NCI-H510A treated with DMSO at 0.1 percent for 48 hours (cell line): ENCODE measurements around the gene CACNA1C.
A peak's percentile ranks its signal among the peaks of the same experiment; 100 is the strongest.

Source experiments
- DNase-seq: peaks from one replicate; lab custom pipeline; 2025; lab: John Stamatoyannopoulos, UW

The CACNA1C gene

DNA sequence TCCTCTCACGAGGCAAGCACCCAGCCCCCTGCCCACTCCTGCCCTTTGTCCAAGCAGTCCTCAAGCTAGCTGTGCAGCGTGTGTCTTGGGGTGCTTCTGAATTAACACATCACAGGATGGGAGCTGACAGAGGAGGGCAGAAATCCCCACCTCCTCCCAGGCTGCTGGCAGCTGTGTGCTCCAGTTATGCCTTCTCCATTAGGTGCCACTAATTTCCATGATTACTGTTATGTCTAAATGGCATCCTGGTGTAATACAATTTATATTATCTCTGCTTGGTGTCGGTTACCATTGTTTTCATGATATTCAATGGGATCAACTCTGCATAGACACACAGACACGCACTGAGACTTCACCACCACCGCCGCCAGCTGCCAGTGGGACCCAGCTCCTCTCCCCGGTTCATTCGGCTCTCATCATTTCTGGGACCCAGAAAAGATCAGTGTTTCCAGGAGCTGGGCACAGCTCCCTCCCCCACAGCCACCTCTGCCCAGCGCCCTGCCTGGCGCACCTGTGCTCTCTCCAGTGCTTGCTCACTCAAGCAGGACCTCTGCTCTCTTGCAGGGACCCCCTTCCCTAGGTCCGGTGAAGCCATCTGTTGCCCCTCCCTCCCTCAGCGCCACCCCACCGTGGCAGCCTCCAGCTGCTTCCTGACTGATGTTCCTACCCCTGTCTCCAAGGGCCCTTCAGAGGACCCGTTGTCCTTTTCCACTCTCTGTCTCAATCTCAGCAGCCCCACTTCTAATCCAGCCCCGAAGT, 574.5 kb downstream of the CACNA1C start:
- peak; percentile 13 for DNase-seq

DNA sequence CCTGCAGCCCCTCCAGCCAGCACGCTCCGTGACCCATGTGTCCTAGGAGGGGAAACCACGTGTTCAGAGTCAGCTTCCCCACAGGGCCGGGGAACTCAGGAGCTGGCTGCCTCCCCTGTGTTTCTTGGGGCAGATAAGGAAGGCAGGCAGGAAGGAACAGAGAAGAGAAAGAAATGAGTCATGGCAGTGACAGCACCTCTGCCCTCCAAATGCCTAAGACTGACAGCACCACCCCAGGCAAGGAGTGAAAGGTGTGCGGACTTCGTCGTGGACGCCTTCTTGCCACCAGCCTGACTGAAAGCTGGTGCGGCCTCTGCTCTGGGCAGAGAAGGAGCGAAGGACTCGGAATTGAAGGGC, 575.0 kb downstream of the CACNA1C start:
- no peak for DNase-seq

DNA sequence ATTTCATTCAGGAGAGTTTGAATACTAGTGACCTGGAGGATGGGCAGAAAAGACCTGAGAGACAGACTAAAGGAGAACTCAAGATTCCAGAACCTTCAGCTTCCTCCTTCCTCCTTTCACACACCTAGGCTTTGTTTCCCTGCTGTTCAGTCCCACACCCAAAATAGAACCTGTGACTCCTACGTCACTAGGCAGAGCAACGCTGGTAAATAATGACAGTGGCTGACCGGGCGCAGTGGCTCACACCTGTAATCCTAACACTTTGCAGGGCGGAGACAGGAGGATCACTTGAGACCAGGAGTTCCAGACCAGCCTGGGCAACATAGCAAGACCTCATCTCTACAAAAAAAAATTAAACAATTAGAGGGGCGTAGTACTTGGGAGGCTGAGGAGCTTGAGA, 575.6 kb downstream of the CACNA1C start:
- DNase-seq = no peak

DNA sequence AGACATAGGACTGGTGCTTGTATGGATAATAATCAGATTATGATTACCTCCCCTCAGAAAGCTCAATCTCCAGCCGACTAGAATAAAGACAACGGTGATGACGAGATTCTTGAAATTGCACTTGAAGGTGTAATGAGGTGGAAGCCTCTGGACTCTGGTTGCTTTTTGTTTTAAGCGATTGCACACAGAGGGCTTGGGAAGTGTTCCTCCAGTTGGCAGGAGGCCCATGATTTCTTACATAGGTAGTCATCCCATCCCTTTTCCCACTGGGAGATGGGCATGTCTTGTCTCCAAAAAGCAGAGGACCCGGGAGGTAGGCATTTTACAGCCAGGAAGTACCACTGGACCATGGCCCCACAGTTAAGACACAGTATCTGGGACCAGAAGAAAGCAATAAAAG, 576.3 kb downstream of the CACNA1C start:
- DNase-seq = no peak

DNA sequence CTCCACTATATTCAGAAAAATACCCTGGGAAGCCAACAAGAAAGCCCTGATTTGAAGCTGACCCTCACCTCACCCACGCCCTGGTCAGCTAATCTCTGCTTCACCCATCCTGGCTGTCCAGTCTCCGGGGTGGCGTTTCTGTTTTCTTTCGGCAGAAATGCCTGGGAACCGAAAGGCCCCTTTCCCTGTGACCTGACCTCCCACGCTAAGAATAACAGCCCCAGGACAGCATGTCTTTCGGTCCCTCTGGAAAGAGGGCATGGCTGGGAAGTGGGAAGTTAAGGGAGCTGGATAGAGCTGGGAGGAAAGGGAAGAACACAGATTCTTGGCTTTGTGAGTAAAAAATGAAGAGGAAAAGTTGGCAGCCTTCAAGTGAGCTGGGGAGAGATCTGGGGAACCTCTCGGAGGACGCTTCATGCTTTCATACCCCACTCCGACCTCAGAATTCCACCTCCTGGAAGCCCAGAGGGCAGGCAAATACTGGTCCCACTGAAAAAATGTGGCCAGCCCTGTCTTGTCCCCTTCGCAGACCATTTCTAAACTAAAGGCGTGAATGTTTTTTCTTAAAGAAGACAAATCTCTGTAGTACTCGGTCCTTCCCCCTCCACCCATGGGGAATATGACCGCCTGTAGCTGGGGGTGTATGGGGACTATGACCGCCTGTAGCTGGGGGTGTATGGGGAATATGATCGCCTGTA, 579.0 kb downstream of the CACNA1C start:
- no peak for DNase-seq

DNA sequence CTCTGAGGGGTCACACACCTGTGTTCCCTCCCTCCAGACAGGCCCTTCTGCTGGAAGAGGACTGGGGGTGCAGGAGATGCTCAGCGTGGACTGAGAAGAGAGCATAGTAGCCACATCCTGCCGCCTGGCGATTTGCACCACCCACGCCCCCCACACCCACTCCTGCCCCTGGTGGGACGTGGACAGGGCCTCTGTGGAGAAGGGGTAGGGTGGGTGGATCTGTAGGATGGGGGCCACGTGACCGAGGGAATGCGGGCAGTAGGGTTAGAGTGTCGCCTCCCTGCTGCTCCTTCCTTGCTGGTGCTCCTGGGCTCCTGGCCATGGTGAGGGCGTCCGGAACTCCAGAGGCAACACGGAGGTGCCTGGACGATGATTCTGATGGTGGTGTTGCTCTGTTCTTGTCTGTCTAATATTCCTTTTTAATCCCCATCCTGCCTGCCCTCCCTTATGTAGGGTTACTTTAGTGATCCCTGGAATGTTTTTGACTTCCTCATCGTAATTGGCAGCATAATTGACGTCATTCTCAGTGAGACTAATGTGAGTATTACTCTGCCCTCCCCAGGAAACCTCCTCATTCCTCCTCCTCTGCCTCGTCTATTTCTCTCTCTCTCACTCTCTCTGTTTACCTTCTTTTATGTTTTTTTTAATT, 580.5 kb downstream of the CACNA1C start:
- DNase-seq = no peak

DNA sequence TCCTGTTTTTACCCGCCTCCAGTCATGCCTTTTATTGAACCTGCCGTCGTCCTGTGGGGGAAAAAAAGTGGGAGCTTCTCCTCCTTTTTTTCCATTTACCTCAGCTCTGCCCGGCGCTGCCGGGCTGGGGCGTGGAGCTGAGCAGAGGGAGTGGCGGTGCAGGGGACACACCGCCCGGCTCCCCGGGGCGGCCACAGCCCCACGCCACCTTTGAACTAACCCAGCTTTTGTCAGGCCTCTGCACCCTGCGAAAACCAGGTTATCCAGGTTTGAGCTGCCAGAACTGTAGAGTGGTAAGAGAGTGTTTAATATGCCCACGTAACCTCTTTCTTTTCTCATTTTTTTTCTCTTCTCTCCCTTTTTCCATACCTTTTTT, 581.0 kb downstream of the CACNA1C start:
- no peak for DNase-seq

DNA sequence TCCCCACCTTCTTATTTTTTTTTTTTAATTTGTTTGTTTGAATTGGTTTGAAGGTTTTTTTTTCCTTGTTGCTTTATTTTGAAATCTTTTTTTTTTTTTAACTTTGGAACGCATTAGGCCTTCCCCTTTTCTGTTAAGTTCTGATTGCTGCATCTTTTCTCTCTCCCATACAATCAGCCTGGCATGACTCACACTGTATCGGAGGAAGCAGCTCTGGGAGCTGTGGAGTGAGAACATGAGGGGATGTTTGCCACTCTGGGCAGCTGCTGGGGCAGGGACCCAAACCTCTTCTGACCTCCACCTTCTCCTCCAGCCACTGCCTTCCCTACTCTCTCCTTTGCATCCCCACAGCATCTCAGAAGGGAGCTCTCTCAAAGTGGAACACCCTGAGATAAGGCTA, 581.7 kb downstream of the CACNA1C start:
- DNase-seq = no peak

DNA sequence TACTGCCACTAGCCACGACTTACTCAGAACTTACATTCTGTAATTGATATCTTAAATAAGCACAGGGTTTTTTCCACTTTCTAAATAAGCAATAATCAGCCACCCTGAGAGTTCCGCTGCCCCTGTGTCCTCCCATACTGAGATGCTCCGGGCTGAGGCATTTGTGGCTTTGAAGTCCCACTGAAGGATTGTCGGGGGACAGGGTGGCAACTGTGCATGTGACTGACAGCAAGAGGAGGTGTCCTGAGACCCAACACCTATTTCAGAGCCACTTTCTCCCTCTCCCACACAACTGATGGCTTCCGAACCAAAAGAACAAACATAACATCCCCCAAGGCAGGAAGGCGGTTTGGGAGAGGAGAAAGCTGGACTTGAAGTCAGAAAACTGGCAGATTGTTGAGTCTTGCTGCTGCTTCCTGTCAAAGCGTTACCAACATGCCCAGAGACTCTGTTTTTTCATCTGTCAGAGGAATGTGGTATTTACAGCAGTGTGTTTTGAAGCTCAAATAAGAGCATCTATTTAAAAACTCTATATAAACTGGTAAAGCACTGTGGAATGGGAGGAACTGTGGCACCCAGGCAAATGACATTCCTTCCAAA, 584.1 kb downstream of the CACNA1C start:
- DNase-seq = no peak

DNA sequence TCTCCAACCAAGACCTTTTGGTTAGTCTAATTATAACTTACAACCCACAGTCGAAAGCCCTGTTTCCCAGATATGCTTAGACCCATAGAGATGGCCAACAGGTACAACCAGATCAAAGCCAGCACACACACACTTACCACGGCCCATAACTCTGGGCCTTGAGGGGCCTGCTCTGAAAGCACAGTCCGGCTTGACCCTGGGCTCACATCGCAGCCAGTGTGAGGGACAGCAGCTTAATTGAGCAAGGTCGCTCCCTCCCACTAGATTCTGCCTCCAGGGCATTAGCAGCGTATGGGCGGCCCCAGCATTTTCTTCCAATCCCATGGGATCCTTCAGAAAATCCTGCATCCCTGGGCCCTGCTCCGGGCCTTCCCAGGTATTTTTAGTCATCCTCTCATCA, 584.6 kb downstream of the CACNA1C start:
- DNase-seq = no peak

DNA sequence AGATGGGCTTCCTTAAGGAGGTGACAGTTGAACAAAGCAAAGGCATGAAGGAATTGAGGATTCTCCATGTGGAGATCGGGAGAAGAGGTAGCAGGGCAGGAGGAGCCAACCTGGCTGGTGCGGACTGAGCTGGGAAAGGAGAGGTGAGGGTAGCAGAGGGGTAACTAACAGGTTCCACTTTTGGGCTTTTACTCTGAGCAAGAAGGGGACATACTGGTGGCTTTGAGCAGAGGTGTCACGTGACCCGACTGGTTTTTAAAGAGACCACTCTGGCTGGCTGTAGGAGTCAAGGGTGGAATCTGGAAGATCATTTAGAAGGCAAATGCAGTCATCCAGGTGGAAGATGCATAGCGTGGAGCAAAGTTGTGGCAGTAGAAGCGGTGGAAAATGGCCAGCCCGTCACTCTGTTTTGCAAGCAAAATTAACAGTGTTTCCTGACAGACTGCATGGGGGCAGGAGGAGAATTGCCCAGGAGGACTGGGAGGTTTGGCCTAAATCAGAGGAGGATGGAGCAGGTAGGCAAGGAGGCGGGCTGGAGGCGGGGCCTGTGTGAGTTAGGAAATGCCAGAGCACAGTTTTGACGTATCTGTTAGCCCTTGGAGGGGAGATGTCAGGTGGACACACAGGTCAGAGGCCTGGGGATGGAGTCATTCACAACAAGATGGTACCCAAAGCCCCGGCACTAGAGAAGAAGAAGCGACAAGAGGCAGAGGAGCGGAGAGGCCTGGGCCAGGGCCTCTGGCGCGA, 585.7 kb downstream of the CACNA1C start:
- no peak for DNase-seq

DNA sequence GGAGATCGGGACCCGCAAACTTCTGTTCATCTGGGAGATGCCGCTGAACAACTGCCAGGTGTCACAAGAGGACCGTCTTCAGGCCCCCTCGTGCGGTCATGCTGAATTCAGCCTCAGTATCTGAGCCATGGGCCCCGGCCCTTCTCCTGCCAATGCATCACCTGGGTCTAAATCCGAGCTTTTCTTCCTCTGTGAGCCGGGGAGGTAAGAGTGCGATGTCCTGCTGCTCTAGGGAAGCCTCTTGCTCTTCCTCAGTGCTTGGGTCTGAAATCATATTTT, 586.2 kb downstream of the CACNA1C start:
- DNase-seq = no peak

DNA sequence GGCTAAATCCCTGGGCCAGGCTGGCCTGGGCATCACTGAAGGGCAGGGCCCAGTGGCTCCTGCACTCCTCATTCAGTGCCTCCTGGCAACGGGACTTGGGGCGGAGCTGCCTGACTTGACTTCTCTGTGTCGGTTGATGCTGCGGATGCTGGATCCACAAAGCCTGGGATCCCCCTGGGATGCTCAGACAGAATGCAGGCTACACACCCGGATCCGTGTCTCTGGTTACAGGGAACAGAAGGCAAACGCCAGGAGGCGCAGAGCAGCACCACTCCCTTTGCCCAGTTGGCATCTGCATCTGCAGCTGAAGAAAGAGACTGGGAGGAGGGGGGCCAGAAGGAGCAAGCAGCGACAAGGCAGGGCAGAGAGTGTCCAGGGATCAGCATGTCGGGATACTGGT, 587.5 kb downstream of the CACNA1C start:
- no peak for DNase-seq

DNA sequence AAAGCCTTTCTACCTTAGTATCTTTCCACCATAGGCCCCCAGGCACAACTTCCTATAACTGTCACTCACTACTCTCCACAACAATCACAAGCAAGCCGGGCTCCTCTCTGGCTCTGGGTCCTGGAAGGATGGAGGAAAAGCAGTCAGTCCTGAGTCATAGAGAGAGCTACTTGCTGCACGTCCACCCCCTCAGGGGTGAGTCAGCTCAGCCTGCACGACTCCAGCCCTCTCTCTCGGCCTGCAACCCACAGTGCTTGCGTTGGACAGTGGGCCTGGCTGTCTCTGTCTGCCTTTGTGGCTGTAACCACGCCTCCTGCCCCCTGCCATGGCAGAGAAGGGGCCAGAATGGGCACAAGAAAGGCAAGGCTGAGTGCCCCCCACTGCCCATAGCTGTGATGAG, 587.9 kb downstream of the CACNA1C start:
- DNase-seq = no peak

DNA sequence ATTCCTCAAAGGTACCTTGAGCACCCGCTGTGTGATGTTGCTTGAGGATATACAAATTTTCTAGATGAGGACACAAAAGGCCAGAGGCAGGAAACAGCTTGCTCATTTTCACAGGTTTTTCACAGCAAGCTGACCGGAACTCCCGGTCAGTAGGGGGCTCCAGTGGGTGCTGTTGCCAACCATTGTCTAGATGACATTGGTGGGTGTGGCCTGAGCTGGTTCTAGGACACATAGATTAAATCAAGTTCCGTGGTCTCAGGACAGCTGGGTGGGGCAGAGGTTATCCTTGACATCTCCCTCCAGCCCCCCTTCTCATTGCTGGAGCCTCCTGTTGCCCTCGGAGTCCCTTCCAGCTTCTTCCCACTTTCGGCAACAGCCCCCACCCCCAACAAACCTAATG, 588.4 kb downstream of the CACNA1C start:
- no peak for DNase-seq

DNA sequence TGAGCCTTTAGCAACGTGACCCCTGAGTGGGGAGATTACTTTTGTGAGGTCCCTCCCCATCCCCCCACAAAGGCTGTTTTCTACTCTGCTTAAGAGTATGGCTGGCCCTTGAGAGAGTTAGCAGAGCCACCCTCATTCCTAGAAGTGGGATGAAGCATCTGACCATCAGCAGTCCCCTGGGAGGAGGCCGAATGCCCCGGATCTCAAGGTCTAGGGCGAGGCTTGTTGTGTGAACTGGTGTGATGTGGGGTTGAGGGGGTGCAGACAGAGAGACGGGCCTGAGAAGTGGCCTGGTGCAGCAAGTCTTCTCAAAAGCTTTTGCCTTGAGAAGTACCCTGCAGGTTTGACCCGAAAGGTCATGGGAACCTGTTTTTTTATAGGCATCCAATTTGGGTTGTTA, 589.0 kb downstream of the CACNA1C start:
- DNase-seq = no peak

DNA sequence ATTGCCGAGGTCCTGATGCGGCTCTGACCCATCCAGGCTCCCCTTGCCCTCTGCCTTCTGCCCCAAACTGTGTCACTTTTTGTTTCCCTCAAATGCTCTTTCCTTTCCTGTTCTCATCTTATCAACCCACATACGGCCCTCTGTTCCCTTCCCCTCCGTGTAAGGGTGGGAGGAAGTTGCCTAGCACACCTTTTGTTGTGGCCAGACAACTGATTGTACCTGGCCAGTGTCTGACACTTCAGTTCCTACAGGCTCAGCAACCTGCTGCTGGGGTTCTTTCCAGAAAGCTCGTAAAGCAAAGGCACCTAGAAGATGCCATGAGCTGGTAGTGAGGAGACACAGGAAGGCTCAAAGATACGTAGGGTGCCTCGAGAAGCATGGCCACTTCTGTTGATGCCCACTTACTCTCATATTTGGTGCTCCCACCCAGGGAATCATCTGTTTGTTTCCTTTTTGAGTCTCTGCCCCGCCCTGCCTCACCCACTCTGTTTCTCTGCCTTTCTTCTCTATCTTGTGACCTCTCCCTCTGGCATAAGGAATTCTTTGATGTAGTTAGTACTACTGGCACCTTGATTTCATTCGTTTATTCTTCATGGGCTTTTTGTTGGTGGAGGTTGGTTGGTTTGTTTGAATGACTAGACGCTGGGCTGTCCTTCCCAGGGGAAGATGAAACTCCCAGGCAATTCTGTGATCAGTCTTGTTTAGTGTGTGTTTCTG, 589.5 kb downstream of the CACNA1C start:
- no peak for DNase-seq

DNA sequence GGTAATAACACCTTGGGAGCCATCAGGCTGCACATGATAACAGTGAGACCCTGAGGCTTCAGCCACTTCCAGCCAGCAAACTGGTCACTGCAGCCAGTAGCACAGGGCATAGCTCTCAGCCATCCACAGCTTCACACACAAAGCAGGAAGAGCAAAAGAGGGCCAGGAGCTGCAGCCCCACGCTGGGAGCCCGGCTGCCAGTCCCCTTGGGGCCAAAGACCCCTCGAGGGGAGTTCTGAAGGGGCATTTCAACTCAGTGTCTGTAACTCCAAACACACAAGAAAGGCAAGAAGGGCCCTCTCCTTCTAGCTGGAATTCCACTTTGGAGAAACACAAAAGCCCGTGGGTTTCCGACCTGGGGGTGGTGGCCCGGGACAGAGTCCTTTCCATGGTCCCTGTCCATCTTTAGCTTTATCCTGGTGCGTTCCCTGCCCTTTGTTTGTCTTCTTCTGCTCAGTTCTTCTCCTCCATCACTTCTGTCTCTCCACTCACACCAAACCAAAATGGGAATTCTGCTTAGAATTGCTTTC, 590.2 kb downstream of the CACNA1C start:
- DNase-seq = no peak

DNA sequence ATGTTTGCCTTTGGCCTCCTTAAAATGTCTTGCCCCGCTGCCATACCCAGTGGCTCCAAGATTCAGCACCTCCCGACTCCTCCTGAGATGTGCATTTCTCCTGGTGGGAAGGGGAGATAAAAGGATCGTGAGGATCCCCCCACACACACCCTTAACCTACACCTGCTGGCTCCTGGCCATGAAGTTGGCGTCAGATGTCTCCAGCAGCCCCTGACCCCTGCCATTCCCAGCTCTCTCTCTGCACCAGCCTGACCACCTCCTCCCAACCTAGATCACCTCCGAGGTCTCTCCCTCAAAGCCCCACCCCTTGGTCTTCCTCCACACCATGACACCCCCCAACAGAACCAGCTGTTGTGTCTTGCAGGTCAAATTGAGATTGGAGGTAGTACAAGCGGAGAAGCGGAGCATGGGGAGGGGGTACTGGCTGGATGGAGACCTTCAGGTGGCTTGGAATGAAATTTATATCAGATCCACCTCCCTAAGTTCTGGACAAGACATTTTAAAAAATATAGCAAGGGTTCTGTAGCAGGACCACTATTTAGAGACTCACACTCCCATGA, 590.9 kb downstream of the CACNA1C start:
- DNase-seq = no peak

DNA sequence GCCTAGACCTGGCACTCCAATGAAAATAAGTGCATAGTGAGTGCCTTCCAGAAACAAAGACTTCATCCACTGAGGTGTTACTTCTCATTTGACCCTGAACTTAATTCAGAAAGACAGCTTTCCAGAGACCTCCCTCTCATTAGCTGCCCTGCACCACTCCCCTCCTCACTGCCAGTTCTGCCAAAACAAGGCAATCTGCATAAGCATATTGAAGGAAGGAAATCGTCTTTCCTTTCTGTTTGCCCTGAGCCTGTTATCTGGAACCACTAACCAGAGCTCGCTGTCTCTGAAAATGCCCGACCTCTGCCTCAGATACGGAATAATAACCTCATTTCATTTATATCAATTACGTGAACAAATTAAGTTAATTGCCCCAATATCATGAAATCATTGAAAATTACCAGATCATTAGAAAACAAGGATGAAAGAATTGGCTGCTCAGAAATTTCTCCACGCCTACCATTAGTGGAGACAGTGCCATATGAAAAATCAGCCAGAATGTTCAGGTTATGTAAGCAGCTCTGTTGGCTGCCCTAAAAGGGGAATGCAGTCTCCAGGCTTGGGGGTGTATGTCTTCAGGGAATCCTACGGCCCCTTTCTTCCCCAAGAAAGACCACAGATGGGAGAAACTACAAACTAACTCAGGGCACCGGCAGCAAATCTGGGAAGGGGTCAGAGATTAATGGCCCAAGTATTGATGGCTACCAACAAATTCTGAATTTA, 592.1 kb downstream of the CACNA1C start:
- no peak for DNase-seq

DNA sequence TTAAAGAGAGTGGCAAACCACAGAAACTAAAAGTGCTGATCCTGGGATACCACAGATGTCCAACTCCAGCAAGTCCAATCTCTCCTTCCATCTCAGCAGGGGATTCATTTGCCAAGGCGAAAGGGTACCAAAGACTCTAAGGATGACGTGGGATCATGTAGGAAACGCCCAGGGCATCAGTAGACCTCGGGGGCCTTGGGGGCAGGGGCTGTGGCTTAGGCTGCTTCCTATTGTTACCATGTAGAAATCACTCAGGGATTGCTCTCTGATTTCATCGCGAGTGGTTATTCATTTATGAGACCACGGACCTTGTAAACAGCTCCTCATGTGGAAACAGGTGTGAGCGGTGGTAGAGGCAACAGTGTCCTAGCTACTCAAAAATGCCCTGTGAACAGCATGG, 592.7 kb downstream of the CACNA1C start:
- DNase-seq = no peak
